Activated CD8-positive, alpha-beta T cell treated with anti-CD3 and anti-CD28 coated beads for 36 hours (primary cell): ENCODE data around the gene ATP13A3. TPM values are rescaled to one million over a fixed set of nuclear protein-coding genes. Genes with fewer than 3 reads are reported as not detected.

Experiments
- ATAC-seq: fragments of 200-7000 bp; cut with Tn5 transposase; one replicate; pipeline ENCODE4 v1.10.0; 2021; ENCODE audit warnings: mild to moderate bottlenecking, moderate library complexity
- CTCF ChIA-PET: fragments of 350-600 bp; sonication (Branson Sonifier 250); formaldehyde crosslinking; loops from one replicate; lab custom pipeline; 2021; ENCODE audit warnings: antibody characterized with exemption; lab: Charles Lee
- POLR2A ChIA-PET: fragments of 350-600 bp; sonication (Branson Sonifier 250); formaldehyde crosslinking; loops from one replicate; lab custom pipeline; 2021; ENCODE audit warnings: antibody characterized with exemption; lab: Charles Lee
- DNase-seq: peaks from one replicate; pipeline ENCODE4 v3.0.0-alpha.2; 2020
- H3K27ac Mint-ChIP-seq: one replicate; pipeline ENCODE4 v1.8.0; 2021; ENCODE audit warnings: mild to moderate bottlenecking, mixed read lengths
- H3K27me3 Mint-ChIP-seq: one replicate; pipeline ENCODE4 v1.8.0; 2021; ENCODE audit warnings: mixed read lengths
- H3K36me3 Mint-ChIP-seq: one replicate; pipeline ENCODE4 v1.8.0; 2021; ENCODE audit warnings: low read depth, mixed read lengths
- H3K4me1 Mint-ChIP-seq: one replicate; pipeline ENCODE4 v1.8.0; 2021; ENCODE audit warnings: low read depth, mixed read lengths
- H3K4me3 Mint-ChIP-seq: one replicate; pipeline ENCODE4 v1.8.0; 2021; ENCODE audit warnings: mild to moderate bottlenecking, moderate library complexity, mixed read lengths
- H3K9me3 Mint-ChIP-seq: one replicate; pipeline ENCODE4 v1.8.0; 2021; ENCODE audit warnings: mixed read lengths
- intact Hi-C: fragments of 100-400 bp; cut with micrococcal nuclease; formaldehyde crosslinking; loops from one replicate; pipeline ENCODE4 v1.10.0; 2022
- total RNA-seq, 2 experiments: library from RNA; stranded (reverse); gene quantifications; one replicate each; pipeline ENCODE4 v1.2.3, GENCODE V29; 2021
- TF ChIP-seq, protein P1 (sequence below): fragments of 200-600 bp; IDR thresholded peaks from one replicate; pipeline ENCODE4 v1.8.0; 2022; ENCODE audit warnings: antibody characterized with exemption, mild to moderate bottlenecking

ATP13A3 gene
- total RNA-seq, 2 experiments from 2014 or later, result 101 to 110 TPM

DNA sequence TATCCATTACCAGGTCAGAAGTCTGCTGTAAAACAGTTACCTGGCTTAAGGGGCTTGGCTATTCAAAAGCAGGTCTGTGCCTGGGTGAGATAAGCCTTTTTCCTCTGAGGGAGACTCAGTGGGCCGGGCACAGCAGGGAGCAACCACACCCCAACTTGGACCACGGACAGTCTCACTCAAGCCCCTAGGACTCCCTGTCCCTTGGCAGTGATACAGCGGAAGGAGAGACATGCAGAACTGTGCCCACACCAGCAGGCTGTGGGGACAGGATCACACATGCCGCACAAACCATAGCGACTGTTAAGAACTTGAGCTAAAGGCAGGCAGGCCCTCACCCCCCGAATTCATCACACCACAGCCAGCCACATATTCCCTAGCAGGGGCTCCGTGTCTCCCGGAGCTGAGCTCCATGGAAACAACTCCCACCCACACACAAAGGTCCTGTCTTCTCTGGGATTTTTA lies 84.9 kb downstream of the ATP13A3 start:
- CTCF ChIA-PET, result interaction anchor here (1.1 to 15.5 kb wide), 3 partner anchors 59 to 73 kb away, joined by 3 to 188 read pairs (median 126); no protein-coding TSS in a partner anchor
- Mint-ChIP-seq H3K27me3 (peaks cover 15% of the 10 kb centered on the region), H3K4me3 (no peak overlapping the region), H3K36me3 (peaks cover 15% of the 10 kb centered on the region), H3K4me1 (peaks cover 33% of the 10 kb centered on the region), H3K9me3 (no peaks in the 10 kb centered on the region), H3K27ac (no peak overlapping the region)
- DNase-seq (no peak), ATAC-seq (no peak)
- TF ChIP-seq, protein P1, sequence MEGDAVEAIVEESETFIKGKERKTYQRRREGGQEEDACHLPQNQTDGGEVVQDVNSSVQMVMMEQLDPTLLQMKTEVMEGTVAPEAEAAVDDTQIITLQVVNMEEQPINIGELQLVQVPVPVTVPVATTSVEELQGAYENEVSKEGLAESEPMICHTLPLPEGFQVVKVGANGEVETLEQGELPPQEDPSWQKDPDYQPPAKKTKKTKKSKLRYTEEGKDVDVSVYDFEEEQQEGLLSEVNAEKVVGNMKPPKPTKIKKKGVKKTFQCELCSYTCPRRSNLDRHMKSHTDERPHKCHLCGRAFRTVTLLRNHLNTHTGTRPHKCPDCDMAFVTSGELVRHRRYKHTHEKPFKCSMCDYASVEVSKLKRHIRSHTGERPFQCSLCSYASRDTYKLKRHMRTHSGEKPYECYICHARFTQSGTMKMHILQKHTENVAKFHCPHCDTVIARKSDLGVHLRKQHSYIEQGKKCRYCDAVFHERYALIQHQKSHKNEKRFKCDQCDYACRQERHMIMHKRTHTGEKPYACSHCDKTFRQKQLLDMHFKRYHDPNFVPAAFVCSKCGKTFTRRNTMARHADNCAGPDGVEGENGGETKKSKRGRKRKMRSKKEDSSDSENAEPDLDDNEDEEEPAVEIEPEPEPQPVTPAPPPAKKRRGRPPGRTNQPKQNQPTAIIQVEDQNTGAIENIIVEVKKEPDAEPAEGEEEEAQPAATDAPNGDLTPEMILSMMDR, result no peak
- POLR2A ChIA-PET, result interaction anchor here (1.2 kb wide), 1 partner anchor 85 kb away, joined by 4 read pairs; no protein-coding TSS in a partner anchor
- intact Hi-C loops, result no loop called here

DNA sequence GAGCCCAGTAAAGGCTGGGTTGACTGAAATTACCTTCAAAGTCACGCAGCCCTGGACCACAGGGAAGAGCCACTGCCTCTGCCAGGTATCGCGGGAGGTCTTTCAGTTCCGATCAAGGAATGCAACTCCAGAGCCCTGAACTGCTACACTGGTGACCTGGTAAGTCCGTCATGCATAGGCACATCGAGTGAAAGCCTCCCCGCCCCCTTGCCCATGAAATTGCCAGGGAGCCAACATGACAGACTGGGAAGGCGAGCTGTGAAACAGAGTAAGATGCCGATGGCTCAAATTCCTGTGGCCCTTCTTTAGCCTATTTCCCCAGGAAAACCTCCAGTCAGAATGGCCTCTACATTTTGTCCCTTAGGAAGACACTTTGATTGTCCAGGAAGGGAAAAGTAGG lies 85.5 kb downstream of the ATP13A3 start:
- POLR2A ChIA-PET, result no interaction called here

DNA sequence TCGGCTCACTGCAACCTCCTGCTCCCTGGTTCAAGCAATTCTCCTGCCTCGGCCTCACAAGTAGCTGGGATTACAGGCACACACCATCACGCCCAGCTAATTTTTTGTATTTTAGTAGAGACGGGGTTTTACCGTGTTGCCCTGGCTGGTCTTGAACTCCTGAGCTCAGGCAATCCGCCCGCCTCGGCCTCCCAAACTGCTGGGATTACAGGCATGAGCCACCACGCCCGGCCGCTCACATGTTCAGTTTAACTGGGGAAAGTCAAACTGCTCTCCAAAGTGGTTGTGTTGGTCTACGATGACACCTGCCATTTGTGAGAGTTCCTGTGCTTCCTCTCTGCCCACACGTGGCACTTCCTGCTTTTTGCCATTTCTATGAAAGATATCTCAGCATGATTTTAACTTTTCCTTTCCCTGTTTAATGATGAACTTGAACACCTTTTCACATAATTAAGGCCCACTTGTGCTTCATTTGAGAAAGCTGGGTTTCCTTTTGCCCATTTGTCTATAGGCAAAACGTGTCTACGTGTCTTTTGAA lies 86.9 kb downstream of the ATP13A3 start:
- Mint-ChIP-seq H3K9me3 (no peaks in the 10 kb centered on the region), H3K36me3 (peaks cover 7% of the 10 kb centered on the region), H3K4me1 (peaks cover 50% of the 10 kb centered on the region), H3K27me3 (peaks cover 18% of the 10 kb centered on the region), H3K27ac (no peak overlapping the region), H3K4me3 (no peak overlapping the region)
- POLR2A ChIA-PET, result no interaction called here
- CTCF ChIA-PET, result interaction anchor here (15.5 kb wide), 1 partner anchor 57 kb away, joined by 188 read pairs; no protein-coding TSS in a partner anchor
- intact Hi-C loops, result no loop called here
- no peak for DNase-seq
- TF ChIP-seq, protein P1, result no peak
- no peak for ATAC-seq

More for the DNA sequence above, 85.5 kb downstream of the ATP13A3 start:
- DNase-seq (no peak), ATAC-seq (no peak)
- intact Hi-C loops, result no loop called here
- Mint-ChIP-seq H3K9me3 (no peaks in the 10 kb centered on the region), H3K36me3 (peaks cover 15% of the 10 kb centered on the region), H3K4me1 (peaks cover 36% of the 10 kb centered on the region), H3K4me3 (no peak overlapping the region), H3K27ac (no peak overlapping the region), H3K27me3 (peaks cover 15% of the 10 kb centered on the region)
- TF ChIP-seq, protein P1, result no peak
- CTCF ChIA-PET, result interaction anchor here (1.1 to 15.5 kb wide), 3 partner anchors 58 to 72 kb away, joined by 3 to 188 read pairs (median 126); no protein-coding TSS in a partner anchor

DNA sequence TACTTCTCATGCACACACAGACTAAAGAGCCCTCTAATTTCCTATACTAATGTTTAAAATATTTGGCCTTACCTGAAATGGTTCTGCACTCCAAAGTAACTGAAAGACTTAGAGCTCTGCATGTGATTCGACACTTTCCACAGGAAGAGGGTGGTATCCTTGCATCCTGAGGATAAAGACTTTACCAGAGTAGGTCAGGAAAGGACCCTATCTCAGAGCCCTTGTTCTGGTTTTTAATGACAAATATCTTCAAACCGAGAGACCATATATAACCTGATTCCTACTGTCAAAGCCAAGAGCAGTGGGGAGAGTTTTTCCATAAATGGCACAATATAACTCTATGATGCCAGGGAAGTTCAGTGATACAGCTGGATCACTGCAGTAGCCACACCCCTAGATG lies 87.6 kb downstream of the ATP13A3 start, which contains the start of gene GP5:
TSS of gene GP5 (minus strand) at position 101 of the 400 bp plus-strand sequence. CDS start 984 bp downstream, outside the sequence.
- ATAC-seq (no peak), DNase-seq (no peak)
- no peak within 1 kb of the TSS for H3K27ac Mint-ChIP-seq
- no peaks in the 10 kb centered on the region for H3K9me3 Mint-ChIP-seq
- TF ChIP-seq, protein P1, result no peak
- ChIA-PET POLR2A (interaction anchor here (0.6 kb wide), 1 partner anchor 333 kb away, joined by 3 read pairs; no protein-coding TSS in a partner anchor), CTCF (interaction anchor here (1.0 to 15.5 kb wide), 4 partner anchors 56 to 234 kb away, joined by 3 to 188 read pairs (median 21); partner anchors contain the start of gene TMEM44)
- peaks cover 3% of the 10 kb centered on the region for H3K36me3 Mint-ChIP-seq
- H3K4me1 Mint-ChIP-seq, result peaks cover 55% of the 10 kb centered on the region
- H3K4me3 Mint-ChIP-seq, result peak within 1 kb of the TSS; percentile 69
- H3K27me3 Mint-ChIP-seq, result peaks cover 18% of the 10 kb centered on the region
- intact Hi-C loops, result no loop called here
